ENCODE data around the gene CSPG5.

CSPG5 gene

DNA sequence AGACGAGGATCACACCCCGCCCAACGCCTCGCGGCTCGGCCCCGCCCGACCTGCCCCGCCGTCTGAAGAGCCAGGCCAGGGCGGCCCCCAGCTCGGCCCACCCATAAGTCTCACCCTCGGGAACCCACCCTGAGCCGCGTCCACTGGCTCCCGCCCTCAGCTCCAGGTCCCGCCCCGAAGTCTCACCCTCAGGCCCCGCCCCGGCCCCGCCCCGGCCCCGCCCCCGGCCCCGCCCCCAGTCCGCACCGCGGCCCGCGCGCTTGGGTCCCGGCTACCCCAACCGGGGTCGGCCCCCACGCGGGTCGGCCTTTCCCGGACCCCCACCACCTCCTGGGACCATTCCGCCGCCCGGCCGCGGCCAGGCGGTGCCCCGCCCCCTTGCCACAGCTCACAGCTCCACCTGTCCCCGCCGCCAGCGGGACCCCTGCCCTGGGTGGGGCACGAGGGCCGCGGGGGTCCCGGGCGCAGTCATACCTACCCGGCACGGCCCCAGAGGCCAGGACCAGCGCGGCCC lies 489 bp downstream of the CSPG5 start:
- in situ Hi-C loops (cut with HindIII; ENCODE audit: low pct_ligation_motif_present, low sequenced_read_pairs) = no loop called here
- TF ChIP-seq, protein P1, sequence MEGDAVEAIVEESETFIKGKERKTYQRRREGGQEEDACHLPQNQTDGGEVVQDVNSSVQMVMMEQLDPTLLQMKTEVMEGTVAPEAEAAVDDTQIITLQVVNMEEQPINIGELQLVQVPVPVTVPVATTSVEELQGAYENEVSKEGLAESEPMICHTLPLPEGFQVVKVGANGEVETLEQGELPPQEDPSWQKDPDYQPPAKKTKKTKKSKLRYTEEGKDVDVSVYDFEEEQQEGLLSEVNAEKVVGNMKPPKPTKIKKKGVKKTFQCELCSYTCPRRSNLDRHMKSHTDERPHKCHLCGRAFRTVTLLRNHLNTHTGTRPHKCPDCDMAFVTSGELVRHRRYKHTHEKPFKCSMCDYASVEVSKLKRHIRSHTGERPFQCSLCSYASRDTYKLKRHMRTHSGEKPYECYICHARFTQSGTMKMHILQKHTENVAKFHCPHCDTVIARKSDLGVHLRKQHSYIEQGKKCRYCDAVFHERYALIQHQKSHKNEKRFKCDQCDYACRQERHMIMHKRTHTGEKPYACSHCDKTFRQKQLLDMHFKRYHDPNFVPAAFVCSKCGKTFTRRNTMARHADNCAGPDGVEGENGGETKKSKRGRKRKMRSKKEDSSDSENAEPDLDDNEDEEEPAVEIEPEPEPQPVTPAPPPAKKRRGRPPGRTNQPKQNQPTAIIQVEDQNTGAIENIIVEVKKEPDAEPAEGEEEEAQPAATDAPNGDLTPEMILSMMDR (IDR thresholded peaks at IDR 0.05; ENCODE audit: low read depth, low read length, missing control alignments) = no peak

DNA sequence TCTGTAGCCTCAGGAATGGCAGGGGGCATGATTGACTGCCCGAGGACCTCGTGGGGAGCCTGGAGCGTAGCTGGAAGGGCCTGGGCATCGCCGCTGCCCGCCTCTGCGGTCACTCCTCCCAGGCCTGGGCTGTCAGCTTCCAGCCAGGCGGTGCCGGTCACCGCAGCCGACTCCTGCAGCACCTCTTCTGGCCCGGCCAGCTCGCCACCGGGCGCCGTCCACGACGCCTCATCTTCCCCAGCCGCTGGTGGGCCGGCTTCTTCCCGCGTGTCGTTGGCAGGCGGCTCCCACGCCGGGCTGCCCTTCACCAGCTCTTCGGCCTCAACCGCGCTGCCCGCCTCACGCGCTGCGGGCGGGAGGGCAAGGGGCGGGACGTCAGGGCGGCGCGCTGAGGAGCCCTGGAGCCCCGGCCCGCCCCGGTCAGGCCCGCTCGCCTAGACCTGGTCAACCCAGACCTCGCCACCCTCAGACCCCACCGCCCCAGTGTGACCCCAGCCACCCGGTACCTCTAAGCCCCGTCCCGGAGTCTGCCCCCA lies 1.0 kb downstream of the CSPG5 start:
- H3K27ac ChIP-seq = no peak overlapping the region
- H3K36me3 ChIP-seq (replicated peaks) = no peaks in the 10 kb centered on the region
- in situ Hi-C loops (cut with HindIII; ENCODE audit: low pct_ligation_motif_present, low sequenced_read_pairs) = no loop called here
- peak overlapping the region; percentile 43 for H3K4me3 ChIP-seq (ENCODE audit: low read depth, low read length)
- no peak for DNase-seq
- TF ChIP-seq, protein P1 (IDR thresholded peaks at IDR 0.05; ENCODE audit: low read depth, low read length, missing control alignments) = no peak
- peaks cover 11% of the 10 kb centered on the region for H3K27me3 ChIP-seq (replicated peaks)

More for the DNA sequence above, 489 bp downstream of the CSPG5 start:
- DNase-seq = no peak
- Histone ChIP-seq H3K4me3 (ENCODE audit: low read depth, low read length) (peak overlapping the region; percentile 43), H3K36me3 (replicated peaks) (no peaks in the 10 kb centered on the region), H3K27me3 (replicated peaks) (peaks cover 11% of the 10 kb centered on the region), H3K27ac (no peak overlapping the region)

DNA sequence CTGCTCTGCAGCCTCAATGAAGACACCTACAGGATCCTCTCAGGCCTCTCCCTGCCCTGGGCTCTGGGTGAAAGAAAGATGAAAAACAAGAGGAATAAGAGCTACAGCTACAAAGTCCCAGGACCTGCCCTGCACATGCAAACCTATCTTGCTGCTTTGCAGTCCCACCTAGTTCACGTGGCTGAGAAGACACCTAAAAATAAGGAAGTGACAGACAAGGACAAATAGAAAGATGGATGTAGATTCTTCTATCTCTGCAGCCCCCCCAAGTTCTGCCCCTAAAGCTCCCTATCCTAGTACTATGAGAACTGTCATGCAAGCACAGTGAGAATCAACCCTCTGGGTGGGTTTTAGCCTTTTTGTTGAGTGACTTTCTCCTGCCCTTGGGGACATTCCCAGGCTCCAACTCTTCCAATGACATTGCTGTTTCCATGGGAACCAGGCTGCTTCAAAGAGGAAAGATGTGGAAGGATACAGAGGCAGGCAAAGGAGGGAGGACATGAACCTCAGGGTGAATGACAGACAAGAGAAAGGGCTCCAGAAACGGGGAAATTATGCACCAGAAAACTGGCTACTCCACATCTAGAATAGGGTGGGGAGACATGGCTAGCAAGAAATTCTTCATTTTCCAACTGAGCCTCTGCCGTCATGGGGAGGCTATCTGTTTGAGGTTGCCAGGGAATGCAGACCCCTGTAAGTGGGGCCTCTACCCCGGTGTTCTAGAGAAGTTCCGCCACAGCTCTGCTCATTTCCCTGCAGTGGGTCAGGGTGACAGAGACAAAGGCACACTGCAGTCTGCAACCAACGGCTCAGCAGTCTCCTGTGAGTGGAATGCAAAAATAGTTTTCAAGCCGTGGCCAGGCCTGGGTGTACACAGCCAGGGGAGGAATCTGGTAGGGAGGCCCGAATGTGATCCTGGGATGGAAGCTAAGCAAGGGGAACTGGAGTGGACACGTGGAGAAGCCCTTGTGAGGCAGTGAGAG lies 5.2 kb downstream of the CSPG5 start:
- Histone ChIP-seq H3K27me3 (replicated peaks) (peaks cover 5% of the 10 kb centered on the region), H3K4me3 (ENCODE audit: low read depth, low read length) (no peak overlapping the region), H3K27ac (no peak overlapping the region), H3K36me3 (replicated peaks) (no peaks in the 10 kb centered on the region)
- TF ChIP-seq, protein P1 (IDR thresholded peaks at IDR 0.05; ENCODE audit: low read depth, low read length, missing control alignments) = no peak
- in situ Hi-C loops (cut with HindIII; ENCODE audit: low pct_ligation_motif_present, low sequenced_read_pairs) = no loop called here
- no peak for DNase-seq

DNA sequence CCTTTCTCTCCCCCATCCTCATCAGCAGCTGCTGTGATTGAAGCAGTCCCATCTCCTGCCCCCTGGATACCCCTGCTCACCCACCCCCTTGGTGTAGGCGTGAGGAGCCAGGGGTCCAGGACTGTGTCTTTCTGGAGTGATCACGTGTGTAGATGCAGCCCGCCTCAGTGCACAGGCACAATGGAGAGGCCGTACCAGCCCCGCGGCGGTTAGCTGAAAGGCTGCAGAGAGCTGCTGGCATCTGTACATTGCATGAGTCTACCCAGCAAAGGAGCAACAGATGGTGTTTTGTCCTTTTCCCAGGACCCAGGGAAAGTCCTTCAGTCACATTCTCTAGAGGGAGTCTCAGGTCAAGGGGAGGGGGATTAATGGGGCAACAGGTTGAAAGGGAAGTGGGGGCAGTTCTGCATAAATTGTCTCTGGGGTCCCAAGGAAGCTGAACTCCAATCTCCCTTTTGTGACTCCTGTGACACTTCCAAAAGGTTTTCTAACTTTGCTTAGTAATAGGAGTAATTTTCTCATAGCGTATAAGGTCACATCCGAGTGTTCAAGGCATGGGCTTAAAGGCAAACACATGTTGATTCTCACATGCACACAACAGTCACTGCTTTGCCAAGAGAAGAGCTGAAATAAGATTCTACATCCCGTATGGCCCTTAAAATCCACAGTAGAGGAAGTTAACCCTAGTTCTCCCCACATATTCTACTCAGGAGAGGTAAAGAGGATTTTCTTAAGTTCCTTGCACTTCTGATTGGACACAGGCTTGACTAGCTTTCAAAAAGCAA lies 7.1 kb downstream of the CSPG5 start:
- Histone ChIP-seq H3K4me3 (ENCODE audit: low read depth, low read length) (no peak overlapping the region), H3K27ac (no peak overlapping the region), H3K27me3 (replicated peaks) (peaks cover 5% of the 10 kb centered on the region), H3K36me3 (replicated peaks) (no peaks in the 10 kb centered on the region)
- TF ChIP-seq, protein P1 (IDR thresholded peaks at IDR 0.05; ENCODE audit: low read depth, low read length, missing control alignments) = no peak
- in situ Hi-C loops (cut with HindIII; ENCODE audit: low pct_ligation_motif_present, low sequenced_read_pairs) = no loop called here
- no peak for DNase-seq

DNA sequence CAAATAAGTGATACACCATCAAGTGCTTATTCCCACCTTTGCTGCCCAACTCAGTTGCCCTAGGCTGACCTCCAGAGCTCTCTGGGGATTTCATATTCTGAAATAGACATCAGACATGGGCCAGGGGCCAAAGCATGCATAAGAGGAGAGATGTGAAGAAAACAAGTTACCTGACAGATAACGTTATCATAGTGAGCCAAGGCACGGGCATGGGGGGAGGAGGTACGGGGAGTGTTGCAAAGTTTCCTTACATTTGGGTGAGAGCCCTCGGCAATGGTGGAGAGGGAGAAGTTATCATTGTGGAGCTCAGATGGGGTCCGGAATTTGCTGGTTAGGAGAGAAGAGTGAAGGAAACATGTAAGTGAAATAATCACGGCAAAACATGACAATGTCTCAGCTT lies 9.8 kb downstream of the CSPG5 start:
- no peak overlapping the region for H3K4me3 ChIP-seq (ENCODE audit: low read depth, low read length)
- in situ Hi-C loops (cut with HindIII; ENCODE audit: low pct_ligation_motif_present, low sequenced_read_pairs) = no loop called here
- H3K27me3 ChIP-seq (replicated peaks) = peaks cover 5% of the 10 kb centered on the region
- TF ChIP-seq, protein P1 (IDR thresholded peaks at IDR 0.05; ENCODE audit: low read depth, low read length, missing control alignments) = no peak
- H3K36me3 ChIP-seq (replicated peaks) = no peaks in the 10 kb centered on the region
- no peak overlapping the region for H3K27ac ChIP-seq
- no peak for DNase-seq

Data from brain microvascular endothelial cell (primary cell).